ENCODE results near the gene RHBDL1.
A peak's percentile ranks its signal among the peaks of the same experiment; 100 is the strongest.

RHBDL1 gene

GRCh38 chr16:718922-719321, 43.5 kb downstream of the RHBDL1 start:
- no peak for DNase-seq (ENCODE audit: low read depth in 2 of 2)

- no peak for DNase-seq (ENCODE audit: low read depth in 2 of 2)
Measured at GRCh38 chr16:719815-720446, 44.5 kb downstream of the RHBDL1 start.

GRCh38 chr16:720447-720989, 45.0 kb downstream of the RHBDL1 start:
- no peak for DNase-seq (ENCODE audit: low read depth in 2 of 2)

GRCh38 chr16:720990-721764, 45.7 kb downstream of the RHBDL1 start, which contains the start of gene ANTKMT:
Gene ANTKMT (plus strand): TSS chr16:721146. CDS start chr16:721275, 129 bp downstream.
- no peak for DNase-seq (ENCODE audit: low read depth in 2 of 2)

GRCh38 chr16:721765-722540, 46.5 kb downstream of the RHBDL1 start:
- no peak for DNase-seq (ENCODE audit: low read depth in 2 of 2)

- no peak for DNase-seq (ENCODE audit: low read depth in 2 of 2)
Measured at GRCh38 chr16:722835-723633, 47.6 kb downstream of the RHBDL1 start.

- DNase-seq (ENCODE audit: low read depth in 2 of 2) = no peak
Measured at GRCh38 chr16:723695-724094, 48.2 kb downstream of the RHBDL1 start.

- DNase-seq (ENCODE audit: low read depth in 2 of 2) = no peak
Measured at GRCh38 chr16:724188-725040, 48.9 kb downstream of the RHBDL1 start.

GRCh38 chr16:725041-725376, 49.5 kb downstream of the RHBDL1 start:
- DNase-seq (ENCODE audit: low read depth in 2 of 2) = no peak

GRCh38 chr16:725463-726187, 50.2 kb downstream of the RHBDL1 start:
- no peak for DNase-seq (ENCODE audit: low read depth in 2 of 2)

GRCh38 chr16:726188-726437, 50.6 kb downstream of the RHBDL1 start:
- no peak for DNase-seq (ENCODE audit: low read depth in 2 of 2)

- peak in 1 of 2 donors; percentile 45 for DNase-seq (ENCODE audit: low read depth in 2 of 2)
Measured at GRCh38 chr16:726438-727290, 51.2 kb downstream of the RHBDL1 start, which contains the start of the genes CCDC78 and HAGHL. Gene CCDC78 (minus strand): TSS chr16:726443. CDS start chr16:726367, 76 bp downstream. Gene HAGHL (plus strand): TSS chr16:727106. CDS start chr16:727510, 404 bp downstream.

GRCh38 chr16:727291-727977, 52.0 kb downstream of the RHBDL1 start:
- no peak for DNase-seq (ENCODE audit: low read depth in 2 of 2)

Measured in stimulated activated CD8-positive, alpha-beta memory T cell treated with anti-CD3 and anti-CD28 coated beads, Interleukin-7, amount 100 ng/mL, for 1 hour (primary cell).